Liver (tissue), 9 donors: Measurements from ENCODE around the gene P2RX3. TPM values are rescaled to one million over a fixed set of nuclear protein-coding genes. Genes with fewer than 3 reads are reported as not detected.

Source experiments
- DNase-seq: peaks from one replicate; pipeline ENCODE4 v3.0.0-alpha.2; 2017; ENCODE audit warnings: low spot score
- H3K27ac ChIP-seq, 2 donors: one replicate each; pipeline ENCODE4 v1.7.0; 2013; ENCODE audit warnings: inconsistent platforms in 2 of 2, low read length in 2 of 2, control low read depth in 1 of 2, low read depth in 1 of 2, mild to moderate bottlenecking in 1 of 2
- H3K27me3 ChIP-seq, 4 donors: one replicate each; pipeline versions ENCODE4 v1.6.1 to v1.7.0; 2013; ENCODE audit warnings: low read length in 3 of 4, inconsistent platforms in 1 of 4, mild to moderate bottlenecking in 1 of 4, moderate library complexity in 1 of 4; ENCODE audit not compliant: control insufficient read depth in 4 of 4, insufficient read depth in 4 of 4
- H3K36me3 ChIP-seq, 4 donors: one replicate each; pipeline versions ENCODE4 v1.6.1 to v1.7.0; 2013; ENCODE audit warnings: low read length in 3 of 4, mild to moderate bottlenecking in 3 of 4, low read depth in 1 of 4, moderate library complexity in 1 of 4; ENCODE audit not compliant: control insufficient read depth in 4 of 4, insufficient read depth in 3 of 4
- H3K4me1 ChIP-seq, 4 donors: one replicate each; pipeline versions ENCODE4 v1.6.1 to v1.7.0; 2013; ENCODE audit warnings: low read length in 3 of 4, mild to moderate bottlenecking in 3 of 4, moderate library complexity in 1 of 4; ENCODE audit not compliant: control insufficient read depth in 4 of 4, insufficient read depth in 4 of 4
- H3K4me3 ChIP-seq, 3 donors: one replicate each; pipeline versions ENCODE4 v1.6.1 to v1.7.0; 2013; ENCODE audit warnings: low read length in 3 of 3, control low read depth in 1 of 3, low read depth in 1 of 3, mild to moderate bottlenecking in 1 of 3
- H3K9ac ChIP-seq, 2 donors: one replicate each; pipeline ENCODE4 v1.7.0; 2013; ENCODE audit warnings: low read length in 2 of 2, mild to moderate bottlenecking in 2 of 2, moderate library complexity in 2 of 2, control low read depth in 1 of 2, low read depth in 1 of 2
- H3K9me3 ChIP-seq, 4 donors: one replicate each; pipeline versions ENCODE4 v1.6.1 to v1.7.0; 2013; ENCODE audit warnings: low read length in 3 of 4; ENCODE audit not compliant: control insufficient read depth in 4 of 4
- EGR1 ChIP-seq, 2 donors: IDR thresholded peaks; 2 replicates each; pipeline ENCODE4 v1.6.1; 2016 to 2018; ENCODE audit warnings: antibody characterized with exemption in 2 of 2, low read depth in 2 of 2
- FOXA1 ChIP-seq: IDR thresholded peaks from 2 replicates; pipeline ENCODE4 v1.6.1; 2016; ENCODE audit warnings: antibody characterized with exemption
- GABPA ChIP-seq, 2 donors: IDR thresholded peaks in 1 of 2; conservative IDR thresholded peaks in 1 of 2; 2 replicates each; pipeline ENCODE4 v1.6.1; 2016; ENCODE audit warnings: antibody characterized with exemption in 2 of 2, mild to moderate bottlenecking in 1 of 2, moderate library complexity in 1 of 2
- HNF4A ChIP-seq, 2 donors: conservative IDR thresholded peaks; 2 replicates each; pipeline ENCODE4 v1.6.1; 2016; ENCODE audit warnings: antibody characterized with exemption in 2 of 2, mild to moderate bottlenecking in 2 of 2
- HNF4G ChIP-seq: IDR thresholded peaks from 2 replicates; pipeline ENCODE4 v1.6.1; 2016; ENCODE audit warnings: antibody characterized with exemption
- JUND ChIP-seq, 2 donors: IDR thresholded peaks; 2 replicates each; pipeline ENCODE4 v1.6.1; 2016; ENCODE audit warnings: antibody characterized with exemption in 2 of 2
- NR2F2 ChIP-seq: IDR thresholded peaks from 2 replicates; pipeline ENCODE4 v1.6.1; 2016; ENCODE audit warnings: antibody characterized with exemption
- RAD21 ChIP-seq, 2 donors: IDR thresholded peaks; 2 replicates each; pipeline ENCODE4 v1.6.1; 2016; ENCODE audit warnings: antibody characterized with exemption in 2 of 2, mild to moderate bottlenecking in 2 of 2
- REST ChIP-seq: IDR thresholded peaks from 2 replicates; pipeline ENCODE4 v1.6.1; 2016; ENCODE audit warnings: antibody characterized with exemption, mild to moderate bottlenecking
- RXRA ChIP-seq, 2 donors: IDR thresholded peaks; 2 replicates each; pipeline ENCODE4 v1.6.1; 2017 to 2018; ENCODE audit warnings: antibody characterized with exemption in 2 of 2, mild to moderate bottlenecking in 1 of 2
- SP1 ChIP-seq: IDR thresholded peaks from 2 replicates; pipeline ENCODE4 v1.6.1; 2018; ENCODE audit warnings: antibody characterized with exemption, mild to moderate bottlenecking
- TAF1 ChIP-seq: conservative IDR thresholded peaks from 2 replicates; pipeline ENCODE4 v1.6.1; 2016; ENCODE audit warnings: antibody characterized with exemption, mild to moderate bottlenecking
- YY1 ChIP-seq: IDR thresholded peaks from 2 replicates; pipeline ENCODE4 v1.6.1; 2016; ENCODE audit warnings: antibody characterized with exemption, mild to moderate bottlenecking
- WGBS: extraction: QIAGEN DNeasy Blood & Tissue Kit; methylation state at CpG from one replicate; pipeline ENCODE4 v1.1.7; 2013; 5-methylcytosine and 5-hydroxymethylcytosine counted together
- polyA plus RNA-seq, 2 donors: library from polyadenylated mRNA; stranded (reverse) in 1 of 2; unstranded in 1 of 2; fragments of 200-250 nt in 1 of 2; fragments of >200 nt in 1 of 2; fragmentation: Nextera tagmentation in 1 of 2; extraction: Ambion mirVana in 1 of 2; gene quantifications; one replicate each; pipeline versions ENCODE4 v1.2.1 to v1.2.3, GENCODE V29; 2013 to 2015
- total RNA-seq, 2 donors: library from RNA; depleted of rRNA; stranded (reverse); fragments of >200 nt; gene quantifications; one replicate each; pipeline ENCODE4 v1.2.3, GENCODE V29; 2014
- TF ChIP-seq, protein P1 (sequence below): IDR thresholded peaks from 2 replicates; pipeline ENCODE4 v1.6.1; 2016; ENCODE audit warnings: antibody characterized with exemption
- TF ChIP-seq, protein P2 (sequence below): IDR thresholded peaks from 2 replicates; pipeline ENCODE4 v1.6.1; 2016; ENCODE audit warnings: antibody characterized with exemption
- donor health status: healthy.
- donor health status: healthy.
- donor health status: healthy.
- donor health status: healthy.
- donor health status: healthy.

P2RX3 gene
- total and polyA plus RNA-seq, 4 donors = 0.18 to 0.33 (median 0.23) TPM

DNA sequence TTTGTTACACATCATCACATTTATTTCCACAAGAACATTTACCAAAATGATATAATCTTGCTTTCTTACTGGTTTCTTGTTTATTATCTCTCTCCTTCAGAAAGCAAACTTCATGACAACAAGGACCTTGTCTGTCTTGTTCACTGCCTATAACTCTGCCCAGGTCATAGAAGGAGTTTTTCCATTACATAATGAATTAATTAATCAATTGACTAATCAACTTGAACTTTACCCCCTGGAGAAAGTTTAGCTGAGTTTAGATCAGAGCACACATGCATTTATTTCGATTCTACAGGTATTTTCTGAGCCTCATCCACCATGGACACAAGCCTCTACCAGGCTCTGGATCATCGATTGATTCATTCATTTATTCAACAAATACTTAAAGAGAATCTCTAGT, 58.6 kb downstream of the P2RX3 start:
- Histone ChIP-seq H3K36me3 (no peaks in the 10 kb centered on the region), H3K4me3 (no peak overlapping the region), H3K4me1 (peaks cover 0 to 11% (median 6%) of the 10 kb centered on the region in 4 donors), H3K9ac (no peak overlapping the region), H3K9me3 (no peaks in the 10 kb centered on the region), H3K27ac (no peak overlapping the region), H3K27me3 (no peaks in the 10 kb centered on the region)
- WGBS = 56% methylated on average over 2 of the region's 2 CpGs
- no peak for DNase-seq
- TF ChIP-seq RAD21 (IDR thresholded peaks at IDR 0.05) (no peak), TAF1 (no peak), YY1 (no peak), EGR1 (IDR thresholded peaks at IDR 0.05; ENCODE audit: low read depth in 2 of 2) (peak in 1 of 2 donors; percentile 40), REST (no peak), SP1 (peak; percentile 42), JUND (IDR thresholded peaks at IDR 0.05) (no peak), NR2F2 (no peak), HNF4A (conservative IDR thresholded peaks at IDR 0.05) (peak; percentile 39 to 71), RXRA (IDR thresholded peaks at IDR 0.05) (peak; percentile 7 to 64), HNF4G (no peak)
- TF ChIP-seq, protein P1, sequence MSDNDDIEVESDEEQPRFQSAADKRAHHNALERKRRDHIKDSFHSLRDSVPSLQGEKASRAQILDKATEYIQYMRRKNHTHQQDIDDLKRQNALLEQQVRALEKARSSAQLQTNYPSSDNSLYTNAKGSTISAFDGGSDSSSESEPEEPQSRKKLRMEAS = no peak
- TF ChIP-seq, protein P2, sequence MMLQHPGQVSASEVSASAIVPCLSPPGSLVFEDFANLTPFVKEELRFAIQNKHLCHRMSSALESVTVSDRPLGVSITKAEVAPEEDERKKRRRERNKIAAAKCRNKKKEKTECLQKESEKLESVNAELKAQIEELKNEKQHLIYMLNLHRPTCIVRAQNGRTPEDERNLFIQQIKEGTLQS = no peak

- Histone ChIP-seq H3K27me3 (no peaks in the 10 kb centered on the region), H3K4me1 (peaks cover 0 to 11% (median 6%) of the 10 kb centered on the region in 4 donors), H3K27ac (no peak overlapping the region), H3K9ac (no peak overlapping the region), H3K9me3 (no peaks in the 10 kb centered on the region), H3K36me3 (no peaks in the 10 kb centered on the region), H3K4me3 (no peak overlapping the region)
- TF ChIP-seq HNF4G (no peak), EGR1 (IDR thresholded peaks at IDR 0.05; ENCODE audit: low read depth in 2 of 2) (no peak), TAF1 (no peak), GABPA (IDR thresholded peaks at IDR 0.05 in 1 of 2, conservative IDR thresholded peaks at IDR 0.05 in 1 of 2) (no peak)
- 89% methylated on average over 4 of the region's 4 CpGs for WGBS
- no peak for DNase-seq
Measured at GRCh38 chr11:57397394-57397990, 59.3 kb downstream of the P2RX3 start.

GRCh38 chr11:57399221-57399620, 61.1 kb downstream of the P2RX3 start:
- WGBS = 92% methylated on average over 5 of the region's 5 CpGs
- H3K9ac ChIP-seq = no peak overlapping the region
- peaks cover 0 to 11% (median 6%) of the 10 kb centered on the region in 4 donors for H3K4me1 ChIP-seq
- H3K36me3 ChIP-seq = no peaks in the 10 kb centered on the region
- no peaks in the 10 kb centered on the region for H3K9me3 ChIP-seq
- TF ChIP-seq FOXA1 = no peak
- TF ChIP-seq TAF1 = no peak
- no peak for TF ChIP-seq RAD21 (IDR thresholded peaks at IDR 0.05)
- TF ChIP-seq, protein P2 = no peak
- no peak overlapping the region for H3K4me3 ChIP-seq
- no peak overlapping the region for H3K27ac ChIP-seq
- H3K27me3 ChIP-seq = no peaks in the 10 kb centered on the region
- no peak for DNase-seq
